ENCODE results near the gene PRKG1.

PRKG1 gene

GRCh38 chr10:51217505-51217904 is 143.2 kb downstream of the PRKG1 start:
- no peak overlapping the region for H3K27ac ChIP-seq (ENCODE audit: low read length)
- DNase-seq (ENCODE audit: low read depth, low spot score), result no peak
- WGBS (ENCODE audit: insufficient coverage, insufficient read length), result no CpG with 5 or more reads among the region's 1 CpG
- H3K9me3 ChIP-seq (ENCODE audit: control insufficient read depth, insufficient read depth, low read length), result no peaks in the 10 kb centered on the region
- no peak overlapping the region for H3K4me3 ChIP-seq (ENCODE audit: low read length)
- no peaks in the 10 kb centered on the region for H3K27me3 ChIP-seq (ENCODE audit: control insufficient read depth, insufficient read depth, low read length)
- peaks cover 2% of the 10 kb centered on the region; the same call in 1 of the 2 replicates for H3K4me1 ChIP-seq (ENCODE audit: control insufficient read depth, insufficient read depth, low read length)
- no peaks in the 10 kb centered on the region for H3K36me3 ChIP-seq (ENCODE audit: control insufficient read depth, insufficient read depth, low read length)

- no peak overlapping the region for H3K4me3 ChIP-seq (ENCODE audit: low read length)
- no CpG with 5 or more reads among the region's 5 CpGs for WGBS (ENCODE audit: insufficient coverage, insufficient read length)
- H3K9me3 ChIP-seq (ENCODE audit: control insufficient read depth, insufficient read depth, low read length), result no peaks in the 10 kb centered on the region
- no peaks in the 10 kb centered on the region for H3K27me3 ChIP-seq (ENCODE audit: control insufficient read depth, insufficient read depth, low read length)
- H3K36me3 ChIP-seq (ENCODE audit: control insufficient read depth, insufficient read depth, low read length), result no peaks in the 10 kb centered on the region
- H3K27ac ChIP-seq (ENCODE audit: low read length), result no peak overlapping the region
- no peak for DNase-seq (ENCODE audit: low read depth, low spot score)
- 0 out of 2 replicates have a peak, but pooled peaks cover 3% of the 10 kb centered on the region for H3K4me1 ChIP-seq (ENCODE audit: control insufficient read depth, insufficient read depth, low read length)
Measured at GRCh38 chr10:51224671-51225161, 150.4 kb downstream of the PRKG1 start.

GRCh38 chr10:51227897-51228713 is 153.8 kb downstream of the PRKG1 start:
- Histone ChIP-seq H3K27me3 (ENCODE audit: control insufficient read depth, insufficient read depth, low read length) (no peaks in the 10 kb centered on the region), H3K4me3 (ENCODE audit: low read length) (no peak overlapping the region), H3K27ac (ENCODE audit: low read length) (no peak overlapping the region), H3K9me3 (ENCODE audit: control insufficient read depth, insufficient read depth, low read length) (no peaks in the 10 kb centered on the region), H3K4me1 (ENCODE audit: control insufficient read depth, insufficient read depth, low read length) (0 out of 2 replicates have a peak, but pooled peaks cover 3% of the 10 kb centered on the region), H3K36me3 (ENCODE audit: control insufficient read depth, insufficient read depth, low read length) (no peaks in the 10 kb centered on the region)
- no CpG with 5 or more reads among the region's 4 CpGs for WGBS (ENCODE audit: insufficient coverage, insufficient read length)
- DNase-seq (ENCODE audit: low read depth, low spot score), result no peak

GRCh38 chr10:51228714-51229100 is 154.4 kb downstream of the PRKG1 start:
- no peak for DNase-seq (ENCODE audit: low read depth, low spot score)
- WGBS (ENCODE audit: insufficient coverage, insufficient read length), result no CpG with 5 or more reads among the region's 4 CpGs
- Histone ChIP-seq H3K9me3 (ENCODE audit: control insufficient read depth, insufficient read depth, low read length) (no peaks in the 10 kb centered on the region), H3K4me1 (ENCODE audit: control insufficient read depth, insufficient read depth, low read length) (0 out of 2 replicates have a peak, but pooled peaks cover 3% of the 10 kb centered on the region), H3K27me3 (ENCODE audit: control insufficient read depth, insufficient read depth, low read length) (no peaks in the 10 kb centered on the region), H3K4me3 (ENCODE audit: low read length) (no peak overlapping the region), H3K36me3 (ENCODE audit: control insufficient read depth, insufficient read depth, low read length) (no peaks in the 10 kb centered on the region), H3K27ac (ENCODE audit: low read length) (no peak overlapping the region)

- Histone ChIP-seq H3K9me3 (ENCODE audit: control insufficient read depth, insufficient read depth, low read length) (no peaks in the 10 kb centered on the region), H3K4me1 (ENCODE audit: control insufficient read depth, insufficient read depth, low read length) (0 out of 2 replicates have a peak, but pooled peaks cover 2% of the 10 kb centered on the region), H3K36me3 (ENCODE audit: control insufficient read depth, insufficient read depth, low read length) (no peaks in the 10 kb centered on the region), H3K4me3 (ENCODE audit: low read length) (no peak overlapping the region), H3K27me3 (ENCODE audit: control insufficient read depth, insufficient read depth, low read length) (no peaks in the 10 kb centered on the region), H3K27ac (ENCODE audit: low read length) (no peak overlapping the region)
- DNase-seq (ENCODE audit: low read depth, low spot score), result no peak
- no CpG with 5 or more reads among the region's 5 CpGs for WGBS (ENCODE audit: insufficient coverage, insufficient read length)
Measured at GRCh38 chr10:51230887-51231585, 156.7 kb downstream of the PRKG1 start.

GRCh38 chr10:51231754-51232153 is 157.5 kb downstream of the PRKG1 start:
- H3K4me1 ChIP-seq (ENCODE audit: control insufficient read depth, insufficient read depth, low read length), result 0 out of 2 replicates have a peak, but pooled peaks cover 2% of the 10 kb centered on the region
- no peaks in the 10 kb centered on the region for H3K27me3 ChIP-seq (ENCODE audit: control insufficient read depth, insufficient read depth, low read length)
- no peaks in the 10 kb centered on the region for H3K36me3 ChIP-seq (ENCODE audit: control insufficient read depth, insufficient read depth, low read length)
- no peak overlapping the region for H3K4me3 ChIP-seq (ENCODE audit: low read length)
- H3K9me3 ChIP-seq (ENCODE audit: control insufficient read depth, insufficient read depth, low read length), result no peaks in the 10 kb centered on the region
- no peak overlapping the region for H3K27ac ChIP-seq (ENCODE audit: low read length)
- no peak for DNase-seq (ENCODE audit: low read depth, low spot score)
- WGBS (ENCODE audit: insufficient coverage, insufficient read length), result no CpG with 5 or more reads among the region's 1 CpG

GRCh38 chr10:51233337-51234100 is 159.2 kb downstream of the PRKG1 start:
- H3K9me3 ChIP-seq (ENCODE audit: control insufficient read depth, insufficient read depth, low read length), result no peaks in the 10 kb centered on the region
- 0 out of 2 replicates have a peak, but pooled peaks cover 2% of the 10 kb centered on the region for H3K4me1 ChIP-seq (ENCODE audit: control insufficient read depth, insufficient read depth, low read length)
- no peak overlapping the region for H3K4me3 ChIP-seq (ENCODE audit: low read length)
- WGBS (ENCODE audit: insufficient coverage, insufficient read length), result no CpG with 5 or more reads among the region's 3 CpGs
- H3K27me3 ChIP-seq (ENCODE audit: control insufficient read depth, insufficient read depth, low read length), result no peaks in the 10 kb centered on the region
- H3K27ac ChIP-seq (ENCODE audit: low read length), result no peak overlapping the region
- no peaks in the 10 kb centered on the region for H3K36me3 ChIP-seq (ENCODE audit: control insufficient read depth, insufficient read depth, low read length)
- DNase-seq (ENCODE audit: low read depth, low spot score), result no peak

- Histone ChIP-seq H3K4me3 (ENCODE audit: low read length) (no peak overlapping the region), H3K36me3 (ENCODE audit: control insufficient read depth, insufficient read depth, low read length) (no peaks in the 10 kb centered on the region), H3K27ac (ENCODE audit: low read length) (no peak overlapping the region), H3K9me3 (ENCODE audit: control insufficient read depth, insufficient read depth, low read length) (no peaks in the 10 kb centered on the region), H3K4me1 (ENCODE audit: control insufficient read depth, insufficient read depth, low read length) (no peaks in the 10 kb centered on the region), H3K27me3 (ENCODE audit: control insufficient read depth, insufficient read depth, low read length) (no peaks in the 10 kb centered on the region)
- DNase-seq (ENCODE audit: low read depth, low spot score), result no peak
- no CpG with 5 or more reads among the region's 1 CpG for WGBS (ENCODE audit: insufficient coverage, insufficient read length)
Measured at GRCh38 chr10:51235865-51236264, 161.6 kb downstream of the PRKG1 start.

GRCh38 chr10:51239006-51239405 is 164.7 kb downstream of the PRKG1 start:
- DNase-seq (ENCODE audit: low read depth, low spot score), result no peak
- no peaks in the 10 kb centered on the region; the same call in 1 of the 2 replicates for H3K4me1 ChIP-seq (ENCODE audit: control insufficient read depth, insufficient read depth, low read length)
- no peaks in the 10 kb centered on the region for H3K27me3 ChIP-seq (ENCODE audit: control insufficient read depth, insufficient read depth, low read length)
- H3K27ac ChIP-seq (ENCODE audit: low read length), result no peak overlapping the region
- no CpG with 5 or more reads among the region's 4 CpGs for WGBS (ENCODE audit: insufficient coverage, insufficient read length)
- no peaks in the 10 kb centered on the region for H3K36me3 ChIP-seq (ENCODE audit: control insufficient read depth, insufficient read depth, low read length)
- H3K4me3 ChIP-seq (ENCODE audit: low read length), result no peak overlapping the region
- no peaks in the 10 kb centered on the region for H3K9me3 ChIP-seq (ENCODE audit: control insufficient read depth, insufficient read depth, low read length)

GRCh38 chr10:51241461-51241860 is 167.2 kb downstream of the PRKG1 start:
- H3K9me3 ChIP-seq (ENCODE audit: control insufficient read depth, insufficient read depth, low read length), result no peaks in the 10 kb centered on the region
- WGBS (ENCODE audit: insufficient coverage, insufficient read length), result no CpG with 5 or more reads among the region's 1 CpG
- H3K4me1 ChIP-seq (ENCODE audit: control insufficient read depth, insufficient read depth, low read length), result no peaks in the 10 kb centered on the region; the same call in 1 of the 2 replicates
- H3K36me3 ChIP-seq (ENCODE audit: control insufficient read depth, insufficient read depth, low read length), result no peaks in the 10 kb centered on the region
- no peak for DNase-seq (ENCODE audit: low read depth, low spot score)
- no peak overlapping the region for H3K27ac ChIP-seq (ENCODE audit: low read length)
- no peak overlapping the region for H3K4me3 ChIP-seq (ENCODE audit: low read length)
- no peaks in the 10 kb centered on the region for H3K27me3 ChIP-seq (ENCODE audit: control insufficient read depth, insufficient read depth, low read length)
